GM18498 (cell line): ENCODE results near the gene PEX26.
A peak's percentile ranks its signal among the peaks of the same experiment; 100 is the strongest.
"Not testable (repeated sequence)": the region's sequence is repeated elsewhere in the genome, so short reads cannot be mapped to it uniquely, and the experiment has no call there.

Experiments
- ATAC-seq: cut with Tn5 transposase; IDR thresholded peaks from one replicate; pipeline ENCODE4 v1.9.1; 2021; ENCODE audit warnings: mild to moderate bottlenecking, moderate library complexity; ENCODE audit not compliant: unreplicated experiment

PEX26 gene

GRCh38 chr22:18056161-18056666 is 21.6 kb upstream of the PEX26 start:
- no peak for ATAC-seq

GRCh38 chr22:18056807-18057474 is 20.8 kb upstream of the PEX26 start:
- peak; percentile 70 for ATAC-seq

GRCh38 chr22:18057568-18058209 is 20.1 kb upstream of the PEX26 start:
- peak; percentile 49 for ATAC-seq

- no peak for ATAC-seq
Measured at GRCh38 chr22:18058371-18059093, 19.3 kb upstream of the PEX26 start.

GRCh38 chr22:18059094-18059417 is 18.7 kb upstream of the PEX26 start:
- no peak for ATAC-seq

GRCh38 chr22:18059473-18059872 is 18.3 kb upstream of the PEX26 start:
- ATAC-seq: no peak

- no peak for ATAC-seq
Measured at GRCh38 chr22:18059991-18060390, 17.8 kb upstream of the PEX26 start.

- no peak for ATAC-seq
Measured at GRCh38 chr22:18060646-18061620, 16.9 kb upstream of the PEX26 start.

- no peak for ATAC-seq
Measured at GRCh38 chr22:18062421-18062820, 15.4 kb upstream of the PEX26 start.

- ATAC-seq: no peak
Measured at GRCh38 chr22:18063306-18063705, 14.5 kb upstream of the PEX26 start.

GRCh38 chr22:18063715-18064114 is 14.1 kb upstream of the PEX26 start:
- not testable (repeated sequence) for ATAC-seq

- no peak for ATAC-seq
Measured at GRCh38 chr22:18064636-18065035, 13.2 kb upstream of the PEX26 start.

- no peak for ATAC-seq
Measured at GRCh38 chr22:18065256-18065655, 12.5 kb upstream of the PEX26 start.

GRCh38 chr22:18066181-18066859 is 11.5 kb upstream of the PEX26 start:
- ATAC-seq: no peak

GRCh38 chr22:18067121-18067520 is 10.7 kb upstream of the PEX26 start:
- no peak for ATAC-seq

GRCh38 chr22:18067548-18068341 is 10.0 kb upstream of the PEX26 start:
- ATAC-seq: no peak

- ATAC-seq: no peak
Measured at GRCh38 chr22:18068381-18068988, 9.3 kb upstream of the PEX26 start.

GRCh38 chr22:18069041-18069440 is 8.7 kb upstream of the PEX26 start:
- ATAC-seq: no peak

GRCh38 chr22:18070041-18070440 is 7.7 kb upstream of the PEX26 start:
- no peak for ATAC-seq
